Epidermal melanocyte (primary cell): ENCODE results near the gene AFF1.

Experiments used
- DNase-seq: peaks from one replicate; pipeline ENCODE4 v3.0.0; 2011; ENCODE audit warnings: low spot score; ENCODE audit not compliant: insufficient read length

Gene AFF1

GRCh38 chr4:86918539-86919072 is 16.2 kb upstream of the AFF1 start:
- DNase-seq: no peak

GRCh38 chr4:86919561-86920223 is 15.1 kb upstream of the AFF1 start:
- no peak for DNase-seq

GRCh38 chr4:86921608-86922252 is 13.1 kb upstream of the AFF1 start:
- DNase-seq: no peak

- DNase-seq: no peak
Observed at GRCh38 chr4:86924811-86925210, 10.0 kb upstream of the AFF1 start.

GRCh38 chr4:86926435-86927086 is 8.2 kb upstream of the AFF1 start:
- DNase-seq: no peak

- DNase-seq: peak; percentile 25
Observed at GRCh38 chr4:86927843-86928395, 6.9 kb upstream of the AFF1 start.

GRCh38 chr4:86928400-86929255 is 6.2 kb upstream of the AFF1 start:
- no peak for DNase-seq

- DNase-seq: no peak
Observed at GRCh38 chr4:86934147-86934770, 552 bp upstream of the AFF1 start.

- no peak for DNase-seq
Observed at GRCh38 chr4:86935566-86935852, 698 bp downstream of the AFF1 start.

GRCh38 chr4:86935853-86936733 is 1.3 kb downstream of the AFF1 start:
- DNase-seq: peak; percentile 25

GRCh38 chr4:86938771-86939520 is 4.1 kb downstream of the AFF1 start:
- DNase-seq: no peak

GRCh38 chr4:86939729-86940575 is 5.1 kb downstream of the AFF1 start:
- DNase-seq: no peak

- DNase-seq: no peak
Observed at GRCh38 chr4:86940920-86941460, 6.2 kb downstream of the AFF1 start.

- DNase-seq: no peak
Observed at GRCh38 chr4:86942185-86942666, 7.4 kb downstream of the AFF1 start.

GRCh38 chr4:86944964-86945781 is 10.4 kb downstream of the AFF1 start:
- DNase-seq: no peak

- DNase-seq: no peak
Observed at GRCh38 chr4:86946868-86947500, 12.2 kb downstream of the AFF1 start.
